Right lobe of liver (tissue), 4 donors: Measurements from ENCODE around the gene LDLRAD4.

Experiments used
- POLR2A ChIP-seq: fragments of 450-650 bp; IDR thresholded peaks from one replicate; pipeline ENCODE4 v1.6.1; 2017; ENCODE audit warnings: antibody characterized with exemption, mild to moderate bottlenecking
- TF ChIP-seq, protein P1 (sequence below), 4 donors: fragments of 200-600 bp in 3 of 4; fragments of 450-650 bp in 1 of 4; IDR thresholded peaks; one replicate each; pipeline versions ENCODE4 v1.5.1 to v1.8.0; 2016 to 2022; ENCODE audit warnings: antibody characterized with exemption in 4 of 4, mild to moderate bottlenecking in 2 of 4
- donor health status: DM: no; HTN: no; CAD: no.
- donor health status: DM: no; HTN: no; CAD: no.
- donor health status: DM: no; HTN: yes; CAD: no.

DNA sequence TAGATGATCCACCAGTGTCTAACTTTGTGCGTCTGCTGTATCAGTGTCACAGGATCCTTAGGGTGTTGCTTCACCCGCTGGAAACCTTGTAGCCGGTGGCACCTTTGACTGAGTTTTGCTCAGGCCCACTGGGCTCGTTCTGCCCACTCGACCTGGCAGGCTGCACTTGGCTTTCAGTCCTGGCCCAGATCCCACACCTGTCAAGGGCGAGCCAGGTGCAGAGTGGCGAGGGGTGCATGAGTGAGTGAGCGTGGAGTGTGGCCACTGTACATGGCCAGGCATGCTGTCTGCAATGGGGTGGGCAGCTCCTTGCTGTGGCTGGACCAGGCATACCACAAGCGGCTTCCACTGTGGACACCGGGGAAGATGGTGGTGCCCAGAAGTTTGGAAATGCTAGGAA lies 328.8 kb downstream of the LDLRAD4 start:
- TF ChIP-seq, protein P1, sequence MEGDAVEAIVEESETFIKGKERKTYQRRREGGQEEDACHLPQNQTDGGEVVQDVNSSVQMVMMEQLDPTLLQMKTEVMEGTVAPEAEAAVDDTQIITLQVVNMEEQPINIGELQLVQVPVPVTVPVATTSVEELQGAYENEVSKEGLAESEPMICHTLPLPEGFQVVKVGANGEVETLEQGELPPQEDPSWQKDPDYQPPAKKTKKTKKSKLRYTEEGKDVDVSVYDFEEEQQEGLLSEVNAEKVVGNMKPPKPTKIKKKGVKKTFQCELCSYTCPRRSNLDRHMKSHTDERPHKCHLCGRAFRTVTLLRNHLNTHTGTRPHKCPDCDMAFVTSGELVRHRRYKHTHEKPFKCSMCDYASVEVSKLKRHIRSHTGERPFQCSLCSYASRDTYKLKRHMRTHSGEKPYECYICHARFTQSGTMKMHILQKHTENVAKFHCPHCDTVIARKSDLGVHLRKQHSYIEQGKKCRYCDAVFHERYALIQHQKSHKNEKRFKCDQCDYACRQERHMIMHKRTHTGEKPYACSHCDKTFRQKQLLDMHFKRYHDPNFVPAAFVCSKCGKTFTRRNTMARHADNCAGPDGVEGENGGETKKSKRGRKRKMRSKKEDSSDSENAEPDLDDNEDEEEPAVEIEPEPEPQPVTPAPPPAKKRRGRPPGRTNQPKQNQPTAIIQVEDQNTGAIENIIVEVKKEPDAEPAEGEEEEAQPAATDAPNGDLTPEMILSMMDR (IDR thresholded peaks at IDR 0.05) = no peak
- no peak for TF ChIP-seq POLR2A
